ENCODE data around the gene TP73. TPM values are rescaled to one million over a fixed set of nuclear protein-coding genes. Genes with fewer than 3 reads are reported as not detected.

TP73 gene
- total RNA-seq (under 1 TPM in 3 of 9 donors, not detected in 6; 0.15 to 0.53 (median 0.19) TPM), polyA plus RNA-seq (under 1 TPM; 0.01 to 0.11 TPM)
- long read RNA-seq, donor 1 = 0 reads
- long read RNA-seq, donor 2 = 0 reads
- long read RNA-seq, donor 3 = 0 reads

GRCh38 chr1:3651930-3652547 is at the start of gene TP73:
TSS of gene TP73 (plus strand) at chr1:3652516. CDS start at chr1:3682366, 29,850 bp downstream.
- DNase-seq (peak in 2 of 5 donors; percentile 28 to 33), ATAC-seq (peak in 1 of 4 donors; percentile 2)
- Histone ChIP-seq H3K27me3 (peaks cover 26 to 60% (median 34%) of the 10 kb centered on the region in 9 donors), H3K36me3 (peaks cover 0 to 10% (median 5%) of the 10 kb centered on the region in 9 donors), H3K4me3 (peak within 1 kb of the TSS; percentile 14 to 98 (median 46)), H3K4me1 (peaks cover 6 to 48% (median 30%) of the 10 kb centered on the region in 12 donors), H3K9me3 (no peaks in the 10 kb centered on the region), H3K27ac (no peak within 1 kb of the TSS)
- TF ChIP-seq POLR2A (IDR thresholded peaks at IDR 0.05) (no peak), CTCF (IDR thresholded peaks at IDR 0.05) (no peak)
- intact Hi-C loops (cut with DNase I) = no loop called here
- 1 to 7% (median 1%) methylated on average over 3 to 80 of the region's 80 CpGs for WGBS, 4 donors

- no peak for TF ChIP-seq POLR2A (IDR thresholded peaks at IDR 0.05)
- TF ChIP-seq CTCF (IDR thresholded peaks at IDR 0.05) = no peak
- no peak for DNase-seq
- no peaks in the 10 kb centered on the region for H3K36me3 ChIP-seq
- H3K9me3 ChIP-seq = no peaks in the 10 kb centered on the region
- peaks cover 0 to 18% (median 0%) of the 10 kb centered on the region in 9 donors for H3K27me3 ChIP-seq
- H3K27ac ChIP-seq = no peak overlapping the region
- H3K4me3 ChIP-seq = no peak overlapping the region
- peaks cover 0 to 11% (median 7%) of the 10 kb centered on the region in 12 donors for H3K4me1 ChIP-seq
- intact Hi-C loops (cut with DNase I) = no loop called here
- 88 to 99% (median 94%) methylated on average over 11 of the region's 11 CpGs for WGBS, 4 donors
- ATAC-seq = no peak
Measured at GRCh38 chr1:3603156-3603555, 49.2 kb upstream of the TP73 start.

- ATAC-seq (no peak), DNase-seq (no peak)
- no peak for TF ChIP-seq POLR2A (IDR thresholded peaks at IDR 0.05)
- TF ChIP-seq CTCF (IDR thresholded peaks at IDR 0.05) = no peak
- Histone ChIP-seq H3K4me1 (peaks cover 0 to 4% (median under 1%) of the 10 kb centered on the region in 12 donors), H3K9me3 (no peaks in the 10 kb centered on the region), H3K4me3 (no peak overlapping the region), H3K36me3 (no peaks in the 10 kb centered on the region), H3K27ac (no peak overlapping the region), H3K27me3 (peaks cover 0 to 25% (median 0%) of the 10 kb centered on the region in 9 donors)
- intact Hi-C loops (cut with DNase I) = no loop called here
- 80 to 88% (median 86%) methylated on average over 17 to 29 of the region's 29 CpGs for WGBS, 4 donors
Measured at GRCh38 chr1:3603571-3604467, 48.5 kb upstream of the TP73 start.

- 82 to 88% (median 85%) methylated on average over 5 to 8 of the region's 8 CpGs for WGBS, 4 donors
- Histone ChIP-seq H3K27ac (no peak overlapping the region), H3K4me3 (no peak overlapping the region), H3K4me1 (no peaks in the 10 kb centered on the region), H3K9me3 (no peaks in the 10 kb centered on the region), H3K27me3 (peaks cover 1 to 32% (median 4%) of the 10 kb centered on the region in 9 donors), H3K36me3 (no peaks in the 10 kb centered on the region)
- no peak for TF ChIP-seq CTCF (IDR thresholded peaks at IDR 0.05)
- no peak for TF ChIP-seq POLR2A (IDR thresholded peaks at IDR 0.05)
- ATAC-seq (no peak), DNase-seq (no peak)
- intact Hi-C loops (cut with DNase I) = no loop called here
Measured at GRCh38 chr1:3604468-3604974, 47.8 kb upstream of the TP73 start.

All from heart left ventricle (tissue), 16 donors.